H9 (cell line): ENCODE results near the gene MMD. TPM values are rescaled to one million over a fixed set of nuclear protein-coding genes. Genes with fewer than 3 reads are reported as not detected.

Source experiments
- DNase-seq: peaks from one replicate; pipeline ENCODE4 v3.0.0-alpha.2; 2017
- H2AFZ ChIP-seq: one replicate; pipeline ENCODE4 v1.6.1; 2013; ENCODE audit warnings: mild to moderate bottlenecking, low read length, control low read depth, moderate library complexity
- H2AK5ac ChIP-seq: 2 replicates; pipeline ENCODE4 v1.6.1; 2013; ENCODE audit warnings: low read length, control low read depth, mixed read lengths; ENCODE audit not compliant: insufficient read length
- H2BK120ac ChIP-seq: one replicate; pipeline ENCODE4 v1.6.1; 2013; ENCODE audit warnings: low read depth, mild to moderate bottlenecking, low read length, control low read depth, inconsistent platforms; ENCODE audit not compliant: poor library complexity, severe bottlenecking
- H2BK12ac ChIP-seq: 2 replicates; pipeline ENCODE4 v1.6.1; 2013; ENCODE audit warnings: low read length, control low read depth, mixed read lengths, low read depth; ENCODE audit not compliant: insufficient read length
- H2BK15ac ChIP-seq: 2 replicates; pipeline ENCODE4 v1.6.1; 2013; ENCODE audit warnings: low read depth, low read length, control low read depth
- H2BK20ac ChIP-seq: one replicate; pipeline ENCODE4 v1.6.1; 2013; ENCODE audit warnings: low read depth, mild to moderate bottlenecking, low read length, control low read depth, inconsistent platforms; ENCODE audit not compliant: poor library complexity, severe bottlenecking
- H2BK5ac ChIP-seq: 2 replicates; pipeline ENCODE4 v1.6.1; 2013; ENCODE audit warnings: low read length, control low read depth, mixed read lengths; ENCODE audit not compliant: insufficient read length
- H3K14ac ChIP-seq: 2 replicates; pipeline ENCODE4 v1.6.1; 2013; ENCODE audit warnings: low read length, control low read depth; ENCODE audit not compliant: insufficient read depth
- H3K18ac ChIP-seq: 2 replicates; pipeline ENCODE4 v1.6.1; 2013; ENCODE audit warnings: low read depth, mild to moderate bottlenecking, mixed read lengths, low read length, control low read depth; ENCODE audit not compliant: insufficient read length
- H3K23ac ChIP-seq: 2 replicates; pipeline ENCODE4 v1.6.1; 2013; ENCODE audit warnings: low read length, control low read depth, mixed read lengths, low read depth; ENCODE audit not compliant: insufficient read length
- H3K23me2 ChIP-seq: 2 replicates; pipeline ENCODE4 v1.6.1; 2013; ENCODE audit warnings: low read depth, mild to moderate bottlenecking, mixed read lengths, low read length, control low read depth; ENCODE audit not compliant: insufficient read length, poor library complexity, severe bottlenecking
- H3K27ac ChIP-seq: 2 replicates; pipeline ENCODE4 v1.5.1; 2013; ENCODE audit warnings: low read length, control low read depth, mixed read lengths, low read depth; ENCODE audit not compliant: insufficient read length
- H3K27me3 ChIP-seq: 2 replicates; pipeline ENCODE4 v1.6.1; 2013; ENCODE audit warnings: low read length, control low read depth, inconsistent platforms; ENCODE audit not compliant: insufficient read depth
- H3K4ac ChIP-seq: 2 replicates; pipeline ENCODE4 v1.6.1; 2013; ENCODE audit warnings: low read depth, mild to moderate bottlenecking, control low read depth, inconsistent platforms, low read length, moderate library complexity
- H3K4me1 ChIP-seq: 2 replicates; pipeline ENCODE4 v1.6.1; 2013; ENCODE audit warnings: low read length, control low read depth, inconsistent platforms; ENCODE audit not compliant: insufficient read depth
- H3K4me2 ChIP-seq: 2 replicates; pipeline ENCODE4 v1.6.1; 2013; ENCODE audit warnings: low read length, control low read depth, mixed read lengths; ENCODE audit not compliant: insufficient read length, insufficient read depth
- H3K56ac ChIP-seq: 2 replicates; pipeline ENCODE4 v1.6.1; 2013; ENCODE audit warnings: low read depth, mild to moderate bottlenecking, mixed read lengths, low read length, control low read depth; ENCODE audit not compliant: insufficient read length
- H3K79me1 ChIP-seq: 2 replicates; pipeline ENCODE4 v1.6.1; 2013; ENCODE audit warnings: low read depth, mild to moderate bottlenecking, moderate library complexity, low read length, control low read depth, inconsistent platforms; ENCODE audit not compliant: insufficient read depth, poor library complexity, severe bottlenecking
- H3K79me2 ChIP-seq: 2 replicates; pipeline ENCODE4 v1.6.1; 2013; ENCODE audit warnings: low read length, control low read depth, inconsistent platforms; ENCODE audit not compliant: insufficient read depth
- H3K9ac ChIP-seq: 2 replicates; pipeline ENCODE4 v1.6.1; 2013; ENCODE audit warnings: low read length, control low read depth, mixed read lengths; ENCODE audit not compliant: insufficient read length; ENCODE audit errors: extremely low read depth
- H3K9me3 ChIP-seq: one replicate; pipeline ENCODE4 v1.6.1; 2013; ENCODE audit warnings: low read depth, low read length, inconsistent platforms; ENCODE audit not compliant: control insufficient read depth
- H3T11ph ChIP-seq: one replicate; pipeline ENCODE4 v1.6.1; 2013; ENCODE audit warnings: mild to moderate bottlenecking, low read length, control low read depth, inconsistent platforms
- H4K20me1 ChIP-seq: one replicate; pipeline ENCODE4 v1.6.1; 2013; ENCODE audit not compliant: control insufficient read depth, insufficient read length, insufficient read depth
- H4K5ac ChIP-seq: 2 replicates; pipeline ENCODE4 v1.6.1; 2013; ENCODE audit warnings: low read depth, mild to moderate bottlenecking, mixed read lengths, low read length, control low read depth; ENCODE audit not compliant: insufficient read length
- H4K8ac ChIP-seq: replicated peaks from 2 replicates; pipeline ENCODE4 v1.6.1; 2013; ENCODE audit warnings: low read length, control low read depth, mixed read lengths, low read depth; ENCODE audit not compliant: insufficient read length
- H4K91ac ChIP-seq: 2 replicates; pipeline ENCODE4 v1.6.1; 2013; ENCODE audit warnings: low read depth, mild to moderate bottlenecking, moderate library complexity, mixed read lengths, low read length, control low read depth; ENCODE audit not compliant: insufficient read length
- H3K27ac Mint-ChIP-seq, 3 experiments: 2 replicates in 2 of 3; 3 replicates in 1 of 3; pipeline ENCODE4 v1.8.0; 2020 to 2021; ENCODE audit warnings: mixed read lengths in 3 of 3, mild to moderate bottlenecking in 1 of 3, moderate library complexity in 1 of 3
- H3K27me3 Mint-ChIP-seq: 2 replicates; pipeline ENCODE4 v1.8.0; 2021; ENCODE audit warnings: low read depth, mild to moderate bottlenecking, moderate library complexity, mixed read lengths
- H3K36me3 Mint-ChIP-seq, 3 experiments: 2 replicates in 2 of 3; 3 replicates in 1 of 3; pipeline ENCODE4 v1.8.0; 2020 to 2021; ENCODE audit warnings: low read depth in 3 of 3, mixed read lengths in 3 of 3; ENCODE audit not compliant: insufficient read depth in 1 of 3
- H3K4me1 Mint-ChIP-seq, 2 experiments: 2 replicates each; pipeline ENCODE4 v1.8.0; 2020; ENCODE audit warnings: mixed read lengths in 2 of 2
- H3K4me3 Mint-ChIP-seq, 2 experiments: 2 replicates in 1 of 2; 3 replicates in 1 of 2; pipeline ENCODE4 v1.8.0; 2020 to 2021; ENCODE audit warnings: mild to moderate bottlenecking in 2 of 2, mixed read lengths in 2 of 2, moderate library complexity in 1 of 2
- H3K9me3 Mint-ChIP-seq, 2 experiments: 2 replicates in 1 of 2; 3 replicates in 1 of 2; pipeline ENCODE4 v1.8.0; 2020; ENCODE audit warnings: mild to moderate bottlenecking in 2 of 2, mixed read lengths in 2 of 2, moderate library complexity in 1 of 2
- WGBS: extraction: QIAGEN DNeasy Blood & Tissue Kit; methylation state at CpG from one replicate; pipeline ENCODE4 v1.1.7; 2013; ENCODE audit warnings: missing lambda C conversion rate, low lambda C conversion rate, mixed read lengths; ENCODE audit not compliant: insufficient read length; ENCODE audit errors: extremely low coverage; 5-methylcytosine and 5-hydroxymethylcytosine counted together
- total RNA-seq: library from RNA; stranded (reverse); gene quantifications from 2 replicates; pipeline ENCODE4 v1.2.1, GENCODE V29; 2021
- TF ChIP-seq, protein P1 (sequence below): fragments of 200-600 bp; sonication (generic); conservative IDR thresholded peaks from 3 replicates; pipeline ENCODE4 v1.8.0; 2021; ENCODE audit warnings: antibody characterized with exemption, mild to moderate bottlenecking

MMD gene
- total RNA-seq, 1 experiment from 2014 or later, result 24.0 TPM

DNA sequence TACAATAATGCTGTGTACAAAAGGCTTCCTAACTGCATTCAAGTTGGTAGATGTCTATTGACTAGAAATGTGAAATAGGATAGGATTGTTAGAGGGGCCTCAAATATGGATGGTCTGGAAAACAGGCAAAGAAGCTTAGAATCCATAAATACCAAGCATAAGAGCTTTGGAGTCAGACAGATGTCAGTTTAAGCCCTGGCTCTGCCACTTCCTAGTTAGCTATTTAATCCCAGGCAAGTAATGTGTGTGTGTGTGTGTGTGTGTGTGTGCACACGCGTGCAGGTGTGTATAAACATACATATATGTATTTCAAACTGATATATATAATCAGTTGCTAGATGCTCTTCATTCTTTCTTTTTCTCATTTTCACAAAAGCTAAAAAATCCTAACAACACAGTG, 66.7 kb downstream of the MMD start:
- Histone ChIP-seq H2BK5ac (no peak overlapping the region), H2BK12ac (no peak overlapping the region), H3K23me2 (no peaks in the 10 kb centered on the region), H3K9ac (no peak overlapping the region), H3K14ac (no peak overlapping the region), H2BK20ac (no peak overlapping the region), H2AK5ac (no peak overlapping the region), H4K91ac (no peak overlapping the region), H3K4me1 (no peaks in the 10 kb centered on the region), H3K18ac (no peak overlapping the region), H3K27ac (no peak overlapping the region), H3K56ac (no peak overlapping the region), H3T11ph (no peak overlapping the region), H4K5ac (no peak overlapping the region), H3K79me1 (no peaks in the 10 kb centered on the region), H3K4ac (no peak overlapping the region), H3K4me2 (no peak overlapping the region), H3K27me3 (no peaks in the 10 kb centered on the region), H4K8ac (no peak overlapping the region), H4K20me1 (no peaks in the 10 kb centered on the region), H3K23ac (no peak overlapping the region), H3K9me3 (no peaks in the 10 kb centered on the region), H3K79me2 (no peaks in the 10 kb centered on the region), H2AFZ (no peak overlapping the region), H2BK120ac (no peak overlapping the region), H2BK15ac (no peak overlapping the region)
- Mint-ChIP-seq H3K27ac (no peak overlapping the region), H3K36me3 (no peaks in the 10 kb centered on the region), H3K9me3 (peaks cover 5% of the 10 kb centered on the region in 2 experiments; a peak in 2 of 5 replicates), H3K27me3 (no peaks in the 10 kb centered on the region), H3K4me3 (no peak overlapping the region), H3K4me1 (peaks cover 19 to 21% of the 10 kb centered on the region in 2 experiments)
- DNase-seq, result no peak
- no CpG with 5 or more reads among the region's 2 CpGs for WGBS
- TF ChIP-seq, protein P1, sequence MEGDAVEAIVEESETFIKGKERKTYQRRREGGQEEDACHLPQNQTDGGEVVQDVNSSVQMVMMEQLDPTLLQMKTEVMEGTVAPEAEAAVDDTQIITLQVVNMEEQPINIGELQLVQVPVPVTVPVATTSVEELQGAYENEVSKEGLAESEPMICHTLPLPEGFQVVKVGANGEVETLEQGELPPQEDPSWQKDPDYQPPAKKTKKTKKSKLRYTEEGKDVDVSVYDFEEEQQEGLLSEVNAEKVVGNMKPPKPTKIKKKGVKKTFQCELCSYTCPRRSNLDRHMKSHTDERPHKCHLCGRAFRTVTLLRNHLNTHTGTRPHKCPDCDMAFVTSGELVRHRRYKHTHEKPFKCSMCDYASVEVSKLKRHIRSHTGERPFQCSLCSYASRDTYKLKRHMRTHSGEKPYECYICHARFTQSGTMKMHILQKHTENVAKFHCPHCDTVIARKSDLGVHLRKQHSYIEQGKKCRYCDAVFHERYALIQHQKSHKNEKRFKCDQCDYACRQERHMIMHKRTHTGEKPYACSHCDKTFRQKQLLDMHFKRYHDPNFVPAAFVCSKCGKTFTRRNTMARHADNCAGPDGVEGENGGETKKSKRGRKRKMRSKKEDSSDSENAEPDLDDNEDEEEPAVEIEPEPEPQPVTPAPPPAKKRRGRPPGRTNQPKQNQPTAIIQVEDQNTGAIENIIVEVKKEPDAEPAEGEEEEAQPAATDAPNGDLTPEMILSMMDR, result no peak
